NK-92 (cell line): Measurements from ENCODE around the gene MEGF6.

ENCODE experiments used
- DNase-seq: peaks from one replicate; lab custom pipeline; 2025; ENCODE audit not compliant: unreplicated experiment; lab: John Stamatoyannopoulos, UW

MEGF6 gene

GRCh38 chr1:3525551-3526482 is 85.5 kb downstream of the MEGF6 start:
- no peak for DNase-seq

GRCh38 chr1:3524556-3525203 is 86.6 kb downstream of the MEGF6 start:
- no peak for DNase-seq

- DNase-seq = no peak
Measured at GRCh38 chr1:3523980-3524379, 87.3 kb downstream of the MEGF6 start.

GRCh38 chr1:3522564-3523265 is 88.6 kb downstream of the MEGF6 start:
- DNase-seq = no peak

- no peak for DNase-seq
Measured at GRCh38 chr1:3522112-3522511, 89.2 kb downstream of the MEGF6 start.

- no peak for DNase-seq
Measured at GRCh38 chr1:3521426-3521825, 89.9 kb downstream of the MEGF6 start.

GRCh38 chr1:3520419-3521378 is 90.6 kb downstream of the MEGF6 start:
- no peak for DNase-seq

GRCh38 chr1:3519301-3519885 is 91.9 kb downstream of the MEGF6 start:
- DNase-seq = no peak

- DNase-seq = no peak
Measured at GRCh38 chr1:3518756-3519155, 92.6 kb downstream of the MEGF6 start.

- DNase-seq = no peak
Measured at GRCh38 chr1:3518256-3518655, 93.1 kb downstream of the MEGF6 start.

GRCh38 chr1:3516911-3517675 is 94.2 kb downstream of the MEGF6 start:
- DNase-seq = no peak

GRCh38 chr1:3516481-3516869 is 94.8 kb downstream of the MEGF6 start:
- DNase-seq = no peak

- no peak for DNase-seq
Measured at GRCh38 chr1:3515774-3516480, 95.4 kb downstream of the MEGF6 start.

- no peak for DNase-seq
Measured at GRCh38 chr1:3515272-3515671, 96.0 kb downstream of the MEGF6 start.

- no peak for DNase-seq
Measured at GRCh38 chr1:3514404-3514803, 96.9 kb downstream of the MEGF6 start.

- no peak for DNase-seq
Measured at GRCh38 chr1:3511856-3512255, 99.5 kb downstream of the MEGF6 start.

GRCh38 chr1:3511306-3511705 is 100.0 kb downstream of the MEGF6 start:
- no peak for DNase-seq

- no peak for DNase-seq
Measured at GRCh38 chr1:3510956-3511250, 100.4 kb downstream of the MEGF6 start.
